Measurements from ENCODE around the gene FSHB.

The FSHB gene

DNA sequence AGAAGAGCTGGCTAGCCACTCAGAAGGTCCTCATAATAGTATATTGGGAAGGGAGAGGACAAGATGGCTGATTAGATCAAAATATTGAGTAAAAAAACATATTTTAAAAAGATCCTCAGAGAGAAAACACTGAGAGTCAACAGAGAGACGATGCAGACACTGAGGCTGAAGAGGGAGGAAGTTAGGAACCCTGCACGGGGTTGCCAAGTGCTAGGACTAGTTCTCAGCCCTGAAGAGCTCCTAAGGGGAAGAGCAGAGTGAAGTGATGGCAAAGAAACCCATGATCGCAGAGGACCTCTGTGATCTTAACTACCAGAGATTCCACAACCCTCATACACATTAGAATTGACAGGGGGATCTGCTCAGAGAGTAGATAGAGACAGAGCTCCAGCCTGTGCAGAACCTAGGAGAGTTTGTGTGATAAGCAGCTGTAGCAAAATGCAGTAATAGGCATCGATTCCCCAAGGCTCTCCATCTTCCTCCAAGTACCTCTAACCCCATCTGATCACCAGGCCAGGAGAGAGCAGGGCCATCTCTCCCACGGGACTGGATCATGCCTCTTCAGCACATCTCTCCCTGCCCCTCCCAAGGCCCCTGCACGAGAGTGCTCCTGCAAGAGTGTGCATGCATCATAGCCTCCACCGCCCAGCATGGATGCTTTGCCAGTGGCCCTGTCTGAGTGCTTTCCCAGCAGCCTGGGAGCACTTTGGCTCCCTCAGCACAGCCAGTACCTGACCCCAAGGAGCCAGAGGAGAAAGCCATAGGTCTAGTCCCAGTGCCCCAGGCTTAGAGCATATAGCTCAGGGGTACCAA, 50.9 kb downstream of the FSHB start:
- in situ Hi-C loops (cut with MboI; ENCODE audit: low sequenced_read_pairs, unreplicated experiment): no loop called here
- no peak for DNase-seq (ENCODE audit: low spot score)

DNA sequence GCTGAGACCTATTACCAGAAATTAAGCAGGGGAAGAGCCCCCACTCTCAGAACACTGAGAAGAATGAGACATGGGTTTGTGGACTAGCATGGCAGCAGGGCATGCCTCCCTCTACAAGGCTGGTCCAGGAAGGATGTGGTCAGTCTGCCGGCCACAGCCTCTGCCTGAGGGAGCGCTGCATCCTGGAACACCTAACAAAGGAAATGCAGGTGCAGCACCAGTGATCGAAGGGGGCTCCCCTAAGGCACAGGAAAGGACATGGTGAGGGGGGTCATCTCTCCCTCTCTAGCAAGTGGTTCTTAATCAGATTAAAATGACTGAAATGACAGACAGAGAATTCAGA, 51.4 kb downstream of the FSHB start:
- in situ Hi-C loops (cut with MboI; ENCODE audit: low sequenced_read_pairs, unreplicated experiment): no loop called here
- no peak for DNase-seq (ENCODE audit: low spot score)
- TF ChIP-seq, protein P1, sequence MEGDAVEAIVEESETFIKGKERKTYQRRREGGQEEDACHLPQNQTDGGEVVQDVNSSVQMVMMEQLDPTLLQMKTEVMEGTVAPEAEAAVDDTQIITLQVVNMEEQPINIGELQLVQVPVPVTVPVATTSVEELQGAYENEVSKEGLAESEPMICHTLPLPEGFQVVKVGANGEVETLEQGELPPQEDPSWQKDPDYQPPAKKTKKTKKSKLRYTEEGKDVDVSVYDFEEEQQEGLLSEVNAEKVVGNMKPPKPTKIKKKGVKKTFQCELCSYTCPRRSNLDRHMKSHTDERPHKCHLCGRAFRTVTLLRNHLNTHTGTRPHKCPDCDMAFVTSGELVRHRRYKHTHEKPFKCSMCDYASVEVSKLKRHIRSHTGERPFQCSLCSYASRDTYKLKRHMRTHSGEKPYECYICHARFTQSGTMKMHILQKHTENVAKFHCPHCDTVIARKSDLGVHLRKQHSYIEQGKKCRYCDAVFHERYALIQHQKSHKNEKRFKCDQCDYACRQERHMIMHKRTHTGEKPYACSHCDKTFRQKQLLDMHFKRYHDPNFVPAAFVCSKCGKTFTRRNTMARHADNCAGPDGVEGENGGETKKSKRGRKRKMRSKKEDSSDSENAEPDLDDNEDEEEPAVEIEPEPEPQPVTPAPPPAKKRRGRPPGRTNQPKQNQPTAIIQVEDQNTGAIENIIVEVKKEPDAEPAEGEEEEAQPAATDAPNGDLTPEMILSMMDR (IDR thresholded peaks at IDR 0.05; ENCODE audit: borderline replicate concordance, control extremely low read depth, extremely low read depth, insufficient read depth, missing control alignments): no peak

More for the DNA sequence above, 50.9 kb downstream of the FSHB start:
- TF ChIP-seq, protein P1 (IDR thresholded peaks at IDR 0.05; ENCODE audit: borderline replicate concordance, control extremely low read depth, extremely low read depth, insufficient read depth, missing control alignments): no peak

Data from GM13976 (cell line).